ENCODE measurements around the gene ARPC4.
A peak's percentile ranks its signal among the peaks of the same experiment; 100 is the strongest.
"Not testable (repeated sequence)": the region's sequence is repeated elsewhere in the genome, so short reads cannot be mapped to it uniquely, and the experiment has no call there.

ARPC4 gene

GRCh38 chr3:9770276-9770812, 22.5 kb upstream of the ARPC4 start:
- DNase-seq = no peak

DNA sequence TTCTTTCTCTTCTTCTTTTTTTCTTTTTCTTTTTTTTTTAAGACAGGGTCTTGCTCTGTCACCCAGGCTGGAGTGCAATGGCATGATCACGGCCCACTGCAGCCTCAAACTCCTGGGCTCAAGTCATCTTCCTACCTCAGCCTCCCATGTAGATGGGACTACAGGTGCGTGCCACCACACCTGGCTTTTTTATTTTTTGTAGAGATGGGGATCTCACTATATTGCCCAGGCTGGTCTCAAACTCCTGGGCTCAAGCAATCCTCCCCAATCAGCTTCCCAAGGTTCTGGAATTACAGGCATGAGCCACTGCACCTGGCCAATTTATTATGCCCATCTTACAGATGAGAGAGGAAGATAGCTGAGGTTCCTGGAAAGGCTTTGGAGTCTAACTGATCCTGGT, 21.9 kb upstream of the ARPC4 start:
- not testable (repeated sequence) for DNase-seq

- no peak for DNase-seq
Measured at GRCh38 chr3:9776896-9777693, 15.8 kb upstream of the ARPC4 start.

DNA sequence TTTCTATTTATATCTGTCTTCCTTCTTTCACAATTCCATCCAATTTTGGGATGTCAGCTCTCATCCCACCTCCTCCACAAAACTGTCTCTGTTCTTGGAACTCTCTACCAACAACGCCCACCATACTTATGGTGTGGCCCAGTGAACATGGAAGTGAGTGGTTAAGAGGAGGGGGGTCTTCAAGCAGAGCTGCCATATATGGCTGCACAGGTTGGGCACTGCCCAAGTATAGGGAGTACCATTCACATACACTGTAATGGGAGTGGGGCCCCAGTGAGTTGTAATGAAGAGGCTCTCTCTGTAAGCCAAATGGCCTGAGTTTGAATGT, 15.2 kb upstream of the ARPC4 start:
- DNase-seq = no peak

DNA sequence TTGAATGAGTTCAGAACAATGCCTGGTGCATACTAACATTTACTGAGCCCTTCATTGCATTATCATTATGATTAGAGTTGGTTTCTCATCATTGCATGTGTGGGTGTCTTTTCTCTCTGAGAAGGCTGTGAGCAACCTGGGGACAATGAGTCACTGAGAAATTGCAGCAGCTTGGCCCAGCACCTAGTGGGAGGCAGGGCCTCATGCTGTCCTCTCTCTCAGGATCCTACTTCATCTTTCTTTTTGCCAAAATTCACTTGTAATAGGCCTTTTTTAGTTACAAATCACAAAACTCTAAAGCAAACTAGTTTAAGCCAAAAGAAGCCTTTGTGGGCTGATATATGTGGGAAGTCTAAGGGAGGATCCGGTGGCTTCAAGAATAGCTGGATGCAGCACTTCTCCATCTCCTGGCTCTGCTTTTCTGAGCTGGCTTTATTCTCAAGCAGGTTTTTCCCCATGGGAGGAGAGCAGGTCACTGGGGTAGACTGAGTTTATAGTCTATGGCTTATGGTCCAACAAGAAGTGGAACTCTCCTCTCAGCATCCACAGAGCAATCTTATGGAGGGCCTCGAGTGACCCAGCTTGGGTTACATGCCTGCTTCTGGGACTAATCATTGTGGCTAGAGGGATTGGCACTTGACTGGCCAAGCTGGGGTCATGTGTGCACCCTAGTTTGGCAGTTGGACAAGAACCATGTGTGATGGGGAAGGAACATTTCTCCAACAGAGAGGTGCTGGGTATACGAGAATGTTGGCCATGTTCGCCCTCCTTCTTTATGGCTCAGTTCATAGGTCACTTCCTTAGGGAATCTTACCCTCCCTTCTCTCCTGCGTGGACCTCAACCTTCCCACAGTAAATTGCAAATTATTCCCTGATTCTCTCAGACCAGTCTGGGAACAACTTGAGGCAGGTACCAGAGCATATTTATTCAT, 14.5 kb upstream of the ARPC4 start:
- DNase-seq = peak; percentile 48 to 57

GRCh38 chr3:9779075-9779593, 13.7 kb upstream of the ARPC4 start:
- DNase-seq = no peak

DNA sequence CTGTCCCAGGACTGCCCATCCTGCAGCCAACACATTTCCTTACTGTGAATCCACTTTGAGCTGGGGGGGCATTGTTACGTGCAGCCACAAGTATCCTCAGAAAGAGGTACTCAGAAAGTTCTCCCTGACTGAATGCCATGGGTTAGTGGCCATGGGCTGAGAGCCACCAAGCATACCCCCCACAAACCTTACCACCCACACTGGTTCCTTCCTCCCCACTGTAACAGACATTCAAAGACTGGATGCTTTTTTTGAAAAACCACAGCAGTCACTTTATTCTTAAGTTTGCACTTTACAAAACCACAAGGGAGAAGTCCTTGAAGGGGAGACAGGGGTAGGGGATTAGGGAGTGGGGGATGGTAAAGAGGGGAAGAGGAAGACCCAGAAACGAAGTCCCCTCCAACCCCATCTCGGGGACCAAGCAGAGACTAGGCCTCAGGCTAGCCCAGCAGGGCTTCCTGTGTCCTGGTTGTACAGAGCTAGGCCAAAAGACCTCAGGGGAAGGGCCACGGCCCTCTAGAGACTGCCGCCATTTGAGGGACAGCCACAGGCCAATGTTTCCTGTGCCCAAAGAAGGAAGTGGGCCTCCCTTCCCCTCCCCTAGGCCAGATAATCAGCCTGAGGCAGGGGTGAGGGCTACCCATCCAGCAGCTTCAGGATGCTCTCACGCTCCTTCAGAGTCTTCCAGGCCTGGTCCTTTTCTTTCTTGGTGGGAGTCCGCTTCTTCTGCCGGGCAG, 13.0 kb upstream of the ARPC4 start:
- DNase-seq = no peak

- no peak for DNase-seq
Measured at GRCh38 chr3:9780458-9780812, 12.4 kb upstream of the ARPC4 start.

DNA sequence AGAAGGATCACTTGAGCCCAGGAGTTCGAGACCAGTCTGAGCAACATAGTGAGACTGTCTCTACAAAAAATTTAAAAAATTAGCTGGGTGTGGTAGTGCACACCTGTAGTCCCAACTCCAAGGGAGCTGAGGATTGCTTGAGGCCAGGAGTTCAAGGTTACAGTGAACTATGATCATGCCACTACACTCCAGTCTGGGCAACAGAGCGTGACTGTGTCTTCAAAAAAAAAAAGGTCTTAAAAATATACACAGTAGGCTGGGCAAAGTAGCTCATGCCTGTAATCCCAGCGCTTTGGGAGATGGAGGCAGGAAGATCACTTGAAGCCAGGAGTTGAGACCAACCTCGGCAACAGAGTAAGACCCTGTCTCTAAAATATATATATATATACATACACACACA, 12.0 kb upstream of the ARPC4 start:
- no peak for DNase-seq

DNA sequence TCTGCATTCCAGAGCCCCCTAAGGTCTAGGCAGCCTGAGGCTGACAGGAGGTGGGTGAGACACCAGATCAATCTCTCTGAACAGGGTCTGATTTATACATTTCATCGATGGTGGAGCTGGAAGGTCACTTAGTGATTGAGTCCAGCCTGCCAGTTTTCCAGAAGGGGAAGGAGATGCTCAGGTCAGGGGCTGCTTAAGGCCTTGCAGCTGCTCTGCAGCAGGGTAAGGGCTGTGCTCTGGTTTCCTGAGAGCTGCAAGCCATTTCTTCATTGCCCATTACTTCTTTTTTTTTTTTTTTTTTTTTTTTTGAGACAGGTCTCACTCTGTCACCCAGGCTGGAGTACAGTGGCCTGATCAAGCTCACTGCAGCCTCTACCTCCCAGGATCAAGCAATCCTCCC, 11.3 kb upstream of the ARPC4 start:
- no peak for DNase-seq

GRCh38 chr3:9781978-9782603, 10.8 kb upstream of the ARPC4 start:
- DNase-seq = no peak

GRCh38 chr3:9782770-9783169, 10.1 kb upstream of the ARPC4 start:
- no peak for DNase-seq

DNA sequence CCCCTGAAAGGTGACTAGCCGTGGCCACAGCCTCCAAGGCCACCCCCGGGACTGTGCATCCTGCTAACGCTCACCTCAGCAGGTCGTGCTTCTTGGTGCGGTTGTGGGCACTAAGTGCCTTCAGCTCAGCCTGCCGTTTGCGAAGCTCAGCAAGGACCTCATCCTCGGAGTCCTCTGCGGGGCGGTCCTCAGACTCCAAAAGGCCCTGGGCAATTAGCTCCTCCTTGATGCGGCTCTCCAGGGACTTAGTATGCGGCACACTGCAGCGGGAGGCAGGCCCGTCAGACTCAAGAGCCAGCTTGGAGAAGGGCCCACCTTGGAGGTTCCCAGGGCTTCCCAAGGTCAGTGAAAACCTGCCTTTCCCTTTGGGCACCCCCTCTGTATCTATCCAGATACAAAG, 8.9 kb upstream of the ARPC4 start:
- DNase-seq = no peak

DNA sequence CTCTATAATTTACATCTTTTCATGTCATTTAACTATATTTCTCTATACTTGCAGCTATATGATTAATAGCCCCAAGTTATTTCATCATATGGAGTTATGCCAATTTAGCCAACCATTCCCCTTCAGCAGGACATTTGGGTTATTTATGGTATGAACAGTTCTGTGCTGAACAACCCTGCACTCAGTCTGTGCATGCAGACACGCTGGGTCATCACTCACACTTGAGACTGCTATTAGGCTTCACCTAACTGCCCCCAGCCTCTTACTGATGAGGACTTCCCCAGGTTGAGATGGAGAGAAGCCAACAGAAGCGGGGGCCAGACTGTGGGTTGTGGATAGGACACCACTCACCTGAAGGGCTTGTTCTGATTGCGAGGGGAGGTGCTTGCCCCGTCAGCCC, 7.9 kb upstream of the ARPC4 start:
- no peak for DNase-seq

DNA sequence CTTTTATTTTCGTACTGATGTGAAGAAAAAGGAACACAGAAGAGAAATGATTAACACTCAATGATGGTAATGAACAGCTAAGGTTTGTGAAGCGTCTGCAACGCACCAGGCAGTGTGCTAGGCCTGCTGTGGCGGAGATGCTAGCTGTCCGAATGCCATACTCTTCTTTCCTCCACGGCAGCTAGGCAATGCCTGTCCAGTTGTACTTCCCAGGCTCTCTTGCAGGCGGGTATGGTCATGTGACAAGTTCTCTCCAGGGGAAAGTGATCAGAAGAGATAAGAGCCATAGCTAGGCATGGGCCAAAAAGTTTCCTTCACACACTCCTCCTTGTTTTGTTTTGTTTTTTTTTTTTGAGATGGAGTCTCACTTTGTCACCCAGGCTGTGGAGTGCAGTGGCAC, 7.3 kb upstream of the ARPC4 start:
- no peak for DNase-seq

DNA sequence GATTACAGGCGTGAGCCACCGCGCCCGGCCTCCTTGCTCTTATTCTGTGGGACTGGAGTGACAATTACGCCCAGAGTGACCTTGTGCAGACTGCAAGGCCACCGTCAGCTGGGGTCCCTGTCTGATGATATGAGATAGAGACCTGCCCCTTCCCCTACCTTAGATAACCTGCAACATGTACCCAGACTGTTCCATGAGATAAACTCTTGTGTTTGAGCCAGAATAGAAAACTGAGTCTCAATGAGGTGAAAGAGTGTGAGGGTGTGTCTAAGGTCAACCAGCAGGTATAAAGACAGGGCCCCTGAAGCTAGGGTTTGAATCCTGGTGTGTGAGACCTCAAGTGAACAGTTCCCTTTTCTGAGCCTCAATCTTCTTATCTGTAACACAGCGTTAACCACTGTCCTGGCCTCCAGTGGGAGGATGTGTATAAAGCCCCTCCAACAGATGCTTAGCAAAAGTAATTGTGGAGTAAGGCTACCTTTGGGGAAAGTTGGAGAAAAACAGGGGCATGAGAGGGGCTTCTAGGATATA, 6.6 kb upstream of the ARPC4 start:
- DNase-seq = no peak

DNA sequence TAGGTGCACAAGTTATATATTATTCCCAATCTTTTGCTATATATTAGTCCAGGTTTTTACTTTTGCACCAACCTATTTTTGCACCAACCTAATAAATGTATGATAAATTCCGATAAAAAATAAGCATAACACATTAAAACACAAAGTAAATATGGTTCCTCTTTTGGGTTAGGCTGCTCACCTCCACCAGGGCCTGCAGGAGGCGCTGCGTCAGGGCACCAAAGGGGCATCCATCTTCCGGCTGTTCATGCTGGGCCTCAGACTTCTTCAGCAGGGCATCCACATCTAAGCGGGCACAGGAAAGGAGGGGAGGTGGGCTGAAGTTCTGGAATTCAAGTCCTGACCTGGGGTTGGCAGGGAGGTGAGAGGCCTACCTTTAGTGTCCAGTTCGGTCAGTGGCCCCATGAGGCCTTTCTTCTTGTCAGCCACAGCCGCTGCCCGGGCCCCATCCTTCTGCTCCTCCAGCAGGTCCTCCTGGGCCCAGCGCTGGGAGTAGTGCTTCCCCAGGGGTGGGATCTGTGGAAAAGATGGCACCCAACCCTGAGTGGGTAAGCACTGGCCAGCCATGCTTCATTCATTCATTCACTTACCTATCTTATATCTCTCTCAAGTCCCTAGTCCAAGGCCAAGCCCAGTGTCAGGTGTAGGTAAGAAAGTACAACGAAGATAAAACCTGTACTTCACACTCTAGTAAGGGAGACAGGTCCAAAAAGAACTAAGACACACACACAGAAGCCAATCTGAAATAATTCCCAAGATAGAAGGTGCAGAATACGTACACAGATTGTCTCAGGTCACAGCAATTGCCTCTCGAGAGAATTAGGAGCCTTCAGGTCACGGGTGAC, 5.8 kb upstream of the ARPC4 start:
- DNase-seq = no peak

DNA sequence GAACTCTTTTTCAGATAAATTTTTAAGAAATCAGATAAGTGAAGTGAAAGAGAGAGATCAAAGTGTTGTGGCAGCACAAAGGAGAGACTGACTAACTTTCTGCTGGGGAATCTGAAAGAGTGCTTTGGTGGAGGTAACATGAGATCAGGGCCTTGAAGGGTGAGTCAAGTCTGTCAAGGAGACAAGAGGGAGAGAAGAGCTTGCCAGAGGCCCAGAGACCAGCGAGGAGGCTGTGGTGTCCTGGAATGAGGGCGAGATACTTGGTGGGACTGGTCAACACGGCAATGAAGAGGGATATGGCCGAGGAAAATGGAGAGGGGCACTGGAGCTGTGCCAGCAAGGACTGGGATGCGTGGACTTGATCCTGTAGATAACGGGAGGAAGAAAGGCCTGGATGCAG, 5.2 kb upstream of the ARPC4 start:
- no peak for DNase-seq

DNA sequence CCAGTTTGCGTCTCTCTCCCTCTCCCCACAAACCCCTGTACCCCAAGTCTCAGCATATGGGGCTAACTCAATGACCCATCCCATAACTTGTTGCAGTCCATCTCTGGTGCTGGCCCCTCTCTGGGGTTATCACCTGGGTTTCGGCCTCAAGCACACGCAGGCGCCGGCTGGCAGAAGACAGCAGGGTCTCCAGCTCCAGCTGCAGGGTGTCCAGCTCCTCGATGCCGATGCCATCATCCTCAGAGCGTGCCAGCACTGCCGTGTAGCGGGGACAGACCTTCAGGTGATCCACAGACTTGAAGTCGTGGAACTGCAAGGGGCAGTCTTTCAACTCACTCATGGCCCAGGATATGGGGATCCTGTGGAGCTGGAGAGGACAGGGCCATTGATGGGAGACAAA, 1.8 kb upstream of the ARPC4 start:
- DNase-seq = no peak

GRCh38 chr3:9791790-9792404, 985 bp upstream of the ARPC4 start:
- DNase-seq = no peak

Data from activated CD4-positive, alpha-beta T cell treated with anti-CD3 and anti-CD28 coated beads for 4 hours (primary cell).